RWPE2 (cell line): ENCODE measurements around the gene FBXO3.

Experiments
- ATAC-seq: fragments of 200-7000 bp; cut with Tn5 transposase; 3 replicates; pipeline ENCODE4 v1.9.1; 2021; ENCODE audit warnings: low read depth
- DNase-seq: peaks from one replicate; pipeline ENCODE4 v3.0.0-alpha.2; 2020; ENCODE audit warnings: low spot score
- H3K27ac ChIP-seq: fragments of 450-650 bp; 2 replicates; pipeline ENCODE4 v1.5.1; 2017; ENCODE audit warnings: mild to moderate bottlenecking; ENCODE audit not compliant: poor library complexity, severe bottlenecking
- H3K27me3 ChIP-seq: fragments of 250-450 bp; sonication (Bioruptor Pico); 2 replicates; pipeline ENCODE4 v1.5.1; 2021; ENCODE audit warnings: mild to moderate bottlenecking, moderate library complexity; ENCODE audit not compliant: insufficient read depth, poor library complexity, severe bottlenecking
- H3K36me3 ChIP-seq: fragments of 250-450 bp; sonication (Bioruptor Pico); 2 replicates; pipeline ENCODE4 v1.5.1; 2020; ENCODE audit warnings: low read depth, mild to moderate bottlenecking, moderate library complexity
- H3K4me1 ChIP-seq: fragments of 250-450 bp; sonication (Bioruptor Pico); 2 replicates; pipeline ENCODE4 v1.5.1; 2021; ENCODE audit warnings: mild to moderate bottlenecking, moderate library complexity; ENCODE audit not compliant: insufficient read depth, poor library complexity, severe bottlenecking
- H3K4me3 ChIP-seq: fragments of 250-450 bp; sonication (Bioruptor Pico); 2 replicates; pipeline ENCODE4 v1.5.1; 2021; ENCODE audit warnings: mild to moderate bottlenecking, moderate library complexity; ENCODE audit not compliant: severe bottlenecking
- H3K9me3 ChIP-seq: fragments of 250-450 bp; sonication (Bioruptor Pico); 2 replicates; pipeline ENCODE4 v1.5.1; 2021; ENCODE audit warnings: mild to moderate bottlenecking, moderate library complexity; ENCODE audit not compliant: severe bottlenecking
- CTCF ChIP-seq: fragments of 450-650 bp; IDR thresholded peaks from one replicate; pipeline ENCODE4 v1.5.1; 2017; ENCODE audit warnings: mild to moderate bottlenecking, moderate library complexity; ENCODE audit not compliant: poor library complexity, severe bottlenecking

Gene FBXO3

DNA sequence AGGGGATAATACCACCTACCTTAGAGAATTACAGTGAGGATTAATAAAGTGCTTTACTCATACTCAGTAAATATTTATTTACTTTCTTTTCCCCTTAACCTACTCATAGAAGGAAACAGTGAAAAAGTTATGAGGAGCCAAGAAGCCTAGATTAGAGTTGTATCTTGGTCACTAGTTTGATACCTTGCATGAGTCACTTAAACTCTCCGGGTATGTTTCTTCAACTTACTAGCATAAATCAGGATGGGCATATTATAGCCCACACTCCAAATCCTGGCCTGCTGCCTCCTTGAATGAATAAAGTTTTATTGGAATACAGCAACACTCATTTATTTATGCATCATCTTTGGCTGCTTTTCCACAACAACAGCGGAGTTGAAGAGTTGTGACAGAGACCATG is 8.2 kb downstream of the FBXO3 start:
- DNase-seq, result no peak
- H3K9me3 ChIP-seq, result no peaks in the 10 kb centered on the region
- no peak for ATAC-seq
- no peaks in the 10 kb centered on the region for H3K27me3 ChIP-seq
- no peak for TF ChIP-seq CTCF
- no peak overlapping the region for H3K4me3 ChIP-seq
- H3K36me3 ChIP-seq, result peaks cover 71% of the 10 kb centered on the region
- peaks cover 9% of the 10 kb centered on the region for H3K4me1 ChIP-seq
- H3K27ac ChIP-seq, result no peak overlapping the region

- no peaks in the 10 kb centered on the region for H3K4me1 ChIP-seq
- DNase-seq (no peak), ATAC-seq (no peak)
- H3K27ac ChIP-seq, result no peak overlapping the region
- peaks cover 74% of the 10 kb centered on the region for H3K36me3 ChIP-seq
- no peak overlapping the region for H3K4me3 ChIP-seq
- no peaks in the 10 kb centered on the region for H3K9me3 ChIP-seq
- TF ChIP-seq CTCF, result no peak
- no peaks in the 10 kb centered on the region for H3K27me3 ChIP-seq
Measured at GRCh38 chr11:33761471-33761870, 12.8 kb downstream of the FBXO3 start.

DNA sequence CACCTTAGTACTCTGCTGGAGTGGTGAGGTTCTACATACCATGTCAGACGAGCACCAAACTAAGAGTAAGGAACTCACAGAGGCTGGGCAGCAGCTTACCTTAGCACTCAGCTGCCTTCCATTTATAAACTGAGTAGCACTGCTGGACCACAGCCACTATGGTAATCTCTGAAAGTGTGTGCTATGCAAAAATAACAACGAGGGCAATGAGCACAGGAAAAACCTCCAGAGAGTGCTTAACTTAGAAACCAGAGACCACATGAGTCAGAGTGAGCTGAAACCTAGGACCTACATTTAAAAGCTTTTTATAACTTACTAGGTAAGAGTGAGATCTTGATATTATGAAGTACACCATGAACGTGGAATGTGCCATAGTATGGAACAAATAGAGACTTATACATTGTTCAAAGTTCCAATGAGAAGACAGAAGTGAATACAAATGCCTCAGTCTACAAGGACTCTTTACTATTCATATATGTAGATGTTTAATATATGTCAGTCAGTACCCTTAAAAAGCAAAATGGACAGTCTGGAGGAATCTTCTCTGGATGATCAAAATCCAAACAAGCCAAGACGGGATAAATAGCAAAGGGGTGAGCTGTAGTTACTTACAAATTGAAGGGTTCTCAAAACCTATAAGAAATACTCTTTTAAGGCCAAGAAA is 20.9 kb downstream of the FBXO3 start:
- no peak overlapping the region for H3K4me3 ChIP-seq
- no peak for DNase-seq
- H3K9me3 ChIP-seq, result no peaks in the 10 kb centered on the region
- no peak overlapping the region for H3K27ac ChIP-seq
- no peaks in the 10 kb centered on the region for H3K4me1 ChIP-seq
- no peak for TF ChIP-seq CTCF
- no peaks in the 10 kb centered on the region for H3K27me3 ChIP-seq
- peaks cover 83% of the 10 kb centered on the region for H3K36me3 ChIP-seq
- no peak for ATAC-seq

- no peak for TF ChIP-seq CTCF
- Histone ChIP-seq H3K9me3 (no peaks in the 10 kb centered on the region), H3K4me3 (no peak overlapping the region), H3K27ac (no peak overlapping the region), H3K4me1 (no peaks in the 10 kb centered on the region), H3K36me3 (peaks cover 79% of the 10 kb centered on the region), H3K27me3 (no peaks in the 10 kb centered on the region)
- no peak for DNase-seq
- no peak for ATAC-seq
Measured at GRCh38 chr11:33751878-33752277, 22.4 kb downstream of the FBXO3 start.

DNA sequence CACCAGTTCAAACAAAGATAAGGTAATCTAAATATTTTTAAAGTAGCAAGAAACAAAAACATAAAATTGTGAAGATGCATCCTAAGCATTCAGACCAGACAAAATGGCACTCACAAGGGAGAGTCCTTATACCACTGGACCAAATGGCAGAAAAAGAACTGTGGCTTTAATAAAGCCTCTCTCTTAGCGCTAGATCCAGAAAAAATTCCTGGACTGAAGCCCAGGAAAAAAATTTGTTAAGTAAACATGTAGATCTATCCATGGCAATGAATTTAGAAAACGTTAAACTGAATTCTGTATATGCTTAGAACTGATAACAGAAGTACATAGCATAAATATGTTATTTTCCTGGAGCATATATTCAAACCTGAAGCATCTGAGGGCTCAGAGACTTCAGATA is 26.3 kb downstream of the FBXO3 start:
- no peak for ATAC-seq
- no peak for DNase-seq
- Histone ChIP-seq H3K27me3 (no peaks in the 10 kb centered on the region), H3K9me3 (no peaks in the 10 kb centered on the region), H3K36me3 (peaks cover 50% of the 10 kb centered on the region), H3K4me1 (no peaks in the 10 kb centered on the region), H3K4me3 (no peak overlapping the region), H3K27ac (no peak overlapping the region)
- no peak for TF ChIP-seq CTCF
